K562 (cell line): ENCODE measurements around the gene GRIA4. TPM values are rescaled to one million over a fixed set of nuclear protein-coding genes. Genes with fewer than 3 reads are reported as not detected.

ENCODE experiments used
- ATAC-seq: fragments of 200-7000 bp; cut with Tn5 transposase; 3 replicates; pipeline ENCODE4 v1.9.1; 2020; ENCODE audit warnings: moderate library complexity
- BruUV-seq: library from RNA; stranded (reverse); fragments of 400-500 nt; replicated peaks from 2 replicates; lab custom pipeline; 2021; lab: Mats Ljungman, UMichigan
- CTCF ChIA-PET: fragments of 300-600 bp; formaldehyde crosslinking; extraction: SDS; loops from one replicate; lab custom pipeline; 2021; ENCODE audit warnings: low intra/inter-chr PET ratio; lab: Yijun Ruan, JAX
- POLR2A ChIA-PET: fragments of 300-600, 350-650 bp; sonication (Branson Sonifier 250); formaldehyde crosslinking; extraction: SDS; loops from one replicate; lab custom pipeline; 2021; ENCODE audit warnings: antibody characterized with exemption, inconsistent platforms; lab: Yijun Ruan, JAX
- DNase-seq, 4 experiments: peaks; one replicate each; pipeline versions ENCODE4 v3.0.0 to v3.0.0-alpha.2; 2011 to 2018; ENCODE audit warnings: low spot score in 3 of 4, mixed read lengths in 3 of 4; ENCODE audit errors: extremely low read depth in 1 of 4
- FAIRE-seq: peaks from 2 replicates; lab custom pipeline; 2011; peaks lifted over from hg19 to GRCh38; lab: Jason Lieb, UNC
- H2AFZ ChIP-seq: 2 replicates; pipeline ENCODE4 v1.6.0; 2011; ENCODE audit warnings: low read depth, low read length, control low read depth, inconsistent platforms
- H3K27ac ChIP-seq: fragments of 200-600 bp; 3 replicates; pipeline ENCODE4 v1.8.0; 2011; ENCODE audit warnings: low read depth, mild to moderate bottlenecking, control low read depth, inconsistent platforms, low read length, moderate library complexity, mixed read lengths; ENCODE audit errors: extremely low read depth
- H3K27me3 ChIP-seq, 2 experiments: fragments of 300-600 bp in 1 of 2; 2 replicates in 1 of 2; 3 replicates in 1 of 2; pipeline versions ENCODE4 v1.6.0 to v1.8.0; 2011; ENCODE audit warnings: inconsistent platforms in 2 of 2, low read length in 2 of 2, mild to moderate bottlenecking in 1 of 2, mixed read lengths in 1 of 2, moderate library complexity in 1 of 2; ENCODE audit not compliant: control insufficient read depth in 2 of 2, insufficient read depth in 2 of 2
- H3K36me3 ChIP-seq: fragments of 300-600 bp; 3 replicates; pipeline ENCODE4 v1.8.0; 2011; ENCODE audit warnings: mild to moderate bottlenecking, low read length, inconsistent platforms; ENCODE audit not compliant: control insufficient read depth, insufficient read depth
- H3K4me1 ChIP-seq, 2 experiments: fragments of 200-600 bp in 1 of 2; replicated peaks in 1 of 2; 2 replicates in 1 of 2; 3 replicates in 1 of 2; pipeline versions ENCODE4 v1.5.1 to v1.8.0; 2011; ENCODE audit warnings: inconsistent platforms in 2 of 2, low read length in 2 of 2, mild to moderate bottlenecking in 1 of 2, mixed read lengths in 1 of 2, moderate library complexity in 1 of 2; ENCODE audit not compliant: control insufficient read depth in 2 of 2, insufficient read depth in 2 of 2
- H3K4me2 ChIP-seq: 2 replicates; pipeline ENCODE4 v1.6.1; 2011; ENCODE audit warnings: low read length, control low read depth, inconsistent platforms, mixed read lengths; ENCODE audit not compliant: insufficient read depth
- H3K4me3 ChIP-seq: fragments of 200-600 bp; sonication (generic), shearing (Covaris generic); 2 replicates; pipeline ENCODE4 v1.5.1; 2016; ENCODE audit warnings: control low read depth, inconsistent platforms
- H3K79me2 ChIP-seq: fragments of 200-600 bp; 3 replicates; pipeline ENCODE4 v1.8.0; 2011; ENCODE audit warnings: low read length, inconsistent platforms; ENCODE audit not compliant: control insufficient read depth, insufficient read depth
- H3K9ac ChIP-seq, 2 experiments: 2 replicates each; pipeline versions ENCODE4 v1.6.0 to v1.6.1; 2011; ENCODE audit warnings: low read depth in 2 of 2, low read length in 2 of 2, control low read depth in 1 of 2, inconsistent platforms in 1 of 2, mild to moderate bottlenecking in 1 of 2, mixed read lengths in 1 of 2; ENCODE audit not compliant: insufficient read depth in 1 of 2
- H3K9me1 ChIP-seq: one replicate; pipeline ENCODE4 v1.6.0; 2011; ENCODE audit warnings: inconsistent platforms, mild to moderate bottlenecking, low read length, moderate library complexity; ENCODE audit not compliant: control insufficient read depth, insufficient read depth
- H3K9me3 ChIP-seq: replicated peaks from 2 replicates; pipeline ENCODE4 v1.5.1; 2011; ENCODE audit warnings: low read depth, low read length, inconsistent platforms; ENCODE audit not compliant: control insufficient read depth, insufficient read depth
- H4K20me1 ChIP-seq: replicated peaks from 2 replicates; pipeline ENCODE4 v1.6.1; 2011; ENCODE audit warnings: low read length, inconsistent platforms, mixed read lengths; ENCODE audit not compliant: control insufficient read depth, insufficient read depth
- ARNT ChIP-seq, 2 experiments: fragments of 450-650 bp; IDR thresholded peaks; 2 replicates each; pipeline ENCODE4 v1.6.1; 2016; ENCODE audit warnings: mild to moderate bottlenecking in 1 of 2
- BMI1 ChIP-seq: fragments of 150-350 bp; IDR thresholded peaks from 2 replicates; pipeline ENCODE4 v1.6.1; 2014; ENCODE audit warnings: low read length
- ELF2 ChIP-seq: fragments of 250-450 bp; sonication (Bioruptor Pico); IDR thresholded peaks from 2 replicates; pipeline ENCODE4 v1.5.0; 2021; ENCODE audit warnings: mild to moderate bottlenecking
- KDM2B ChIP-seq: fragments of 250-450 bp; sonication (Bioruptor Pico); IDR thresholded peaks from 2 replicates; pipeline ENCODE4 v1.8.0; 2021; ENCODE audit warnings: mild to moderate bottlenecking, moderate library complexity
- MAFG ChIP-seq: fragments of 450-650 bp; conservative IDR thresholded peaks from 2 replicates; pipeline ENCODE4 v1.6.1; 2016; ENCODE audit warnings: missing genetic modification characterization, missing compliant biosample characterization
- MEIS2 ChIP-seq: fragments of 450-650 bp; IDR thresholded peaks from 2 replicates; pipeline ENCODE4 v1.6.1; 2014; ENCODE audit warnings: mild to moderate bottlenecking; ENCODE audit not compliant: partially characterized antibody
- TRIM24 ChIP-seq, 2 experiments: fragments of 450-650 bp; IDR thresholded peaks; 2 replicates each; pipeline ENCODE4 v1.6.1; 2016
- ZKSCAN3 ChIP-seq: fragments of 250-450 bp; sonication (Bioruptor Pico); IDR thresholded peaks from 2 replicates; pipeline ENCODE4 v1.4.0; 2020
- ZNF124 ChIP-seq: sonication (generic); formaldehyde crosslinking; IDR thresholded peaks from 2 replicates; pipeline ENCODE4 v1.8.1; 2022; ENCODE audit warnings: missing genetic modification reagents
- WGBS: fragments of 100-300 bp; shearing (Covaris generic); methylation state at CpG from one replicate; pipeline ENCODE4 v1.1.6; 2016; ENCODE audit warnings: low coverage, mixed read lengths; ENCODE audit not compliant: insufficient coverage; ENCODE audit errors: missing lambda C conversion rate; 5-methylcytosine and 5-hydroxymethylcytosine counted together
- in situ Hi-C: fragments of 300-500 bp; cut with MboI; formaldehyde crosslinking; loops from 4 replicates; pipeline ENCODE4 v1.15.0; 2018; ENCODE audit warnings: inconsistent platforms, mixed read lengths
- intact Hi-C: fragments of 100-400 bp; cut with micrococcal nuclease; formaldehyde crosslinking; loops from 2 replicates; pipeline ENCODE4 v1.14.2; 2022
- polyA plus RNA-seq, 8 experiments: library from polyadenylated mRNA; depleted of rRNA in 4 of 8; stranded (reverse) in 5 of 8; unstranded in 3 of 8; fragments of >200 nt; fragmentation: Nextera tagmentation in 2 of 8; fragmentation: Illumina TruSeq in 1 of 8; extraction: Ambion mirVana in 2 of 8; extraction: Trizol in 1 of 8; gene quantifications; 2 replicates each; pipeline versions ENCODE4 v1.2.1 to v1.2.3, GENCODE V29; 2011 to 2014; ENCODE audit warnings: inconsistent platforms in 1 of 8, missing spikeins in 1 of 8
- total RNA-seq, 7 experiments: library from RNA; depleted of rRNA in 6 of 7; stranded (reverse); fragments of >200 nt in 6 of 7; fragmentation: Illumina TruSeq in 2 of 7; extraction: Trizol in 2 of 7; gene quantifications; 2 replicates each; pipeline versions ENCODE4 v1.2.1 to v1.2.3, GENCODE V29; 2011 to 2021; ENCODE audit warnings: low replicate concordance in 1 of 7
- TF ChIP-seq, protein P1 (sequence below): sonication (generic); formaldehyde crosslinking; IDR thresholded peaks from 2 replicates; pipeline ENCODE4 v1.8.0; 2023; ENCODE audit warnings: mild to moderate bottlenecking, missing genetic modification reagents
- TF ChIP-seq, protein P2 (sequence below): IDR thresholded peaks from 2 replicates; pipeline ENCODE4 v1.6.1; 2011; ENCODE audit warnings: borderline replicate concordance, low read depth, mild to moderate bottlenecking, moderate library complexity, low read length; ENCODE audit not compliant: insufficient read depth, poor library complexity, severe bottlenecking
- TF ChIP-seq, protein P3 (sequence below): fragments of 200-800 bp; sonication (Bioruptor generic); IDR thresholded peaks from 2 replicates; pipeline ENCODE4 v1.6.1; 2017; ENCODE audit warnings: missing genetic modification characterization, missing compliant biosample characterization
- TF ChIP-seq, protein P4 (sequence below): fragments of 250-450 bp; sonication (Bioruptor Pico); IDR thresholded peaks from 2 replicates; pipeline ENCODE4 v1.8.0; 2021; ENCODE audit warnings: borderline replicate concordance, mild to moderate bottlenecking, moderate library complexity; ENCODE audit not compliant: poor library complexity, severe bottlenecking
- TF ChIP-seq, protein P5 (sequence below): fragments of 450-650 bp; IDR thresholded peaks from 2 replicates; pipeline ENCODE4 v1.6.1; 2016; ENCODE audit warnings: borderline replicate concordance

Gene GRIA4
- total and polyA plus RNA-seq, 9 of the 15 experiments (the other 6 are each of a cell fraction or from before 2014, with no cell fraction given), result not detected

DNA sequence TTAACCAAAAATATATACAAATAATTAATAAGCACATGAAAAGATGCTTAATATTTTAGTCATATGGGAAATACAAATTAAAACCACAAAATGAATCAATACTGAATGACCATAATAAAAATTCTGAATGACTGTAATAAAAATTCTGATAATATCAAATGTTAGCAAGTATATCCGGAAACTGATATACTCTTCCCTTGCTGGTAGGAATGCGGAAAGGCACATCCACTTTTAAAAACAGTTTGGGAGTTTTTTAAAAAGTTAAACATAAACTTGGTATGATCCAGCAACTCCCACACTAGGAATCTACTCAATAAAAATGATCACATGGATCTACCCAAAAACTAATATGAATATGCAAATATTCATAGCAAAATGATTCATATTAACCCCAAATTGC is 30.8 kb upstream of the GRIA4 start:
- ATAC-seq (no peak), DNase-seq (no peak), FAIRE-seq (no peak)
- intact Hi-C loops (no loop called here), in situ Hi-C loops (no loop called here)
- BruUV-seq, result no TSS peak
- 0% methylated on average over 2 of the region's 2 CpGs for WGBS
- Histone ChIP-seq H2AFZ (no peak overlapping the region), H3K4me1 (no peaks in the 10 kb centered on the region), H3K27me3 (no peaks in the 10 kb centered on the region), H4K20me1 (no peaks in the 10 kb centered on the region), H3K36me3 (no peaks in the 10 kb centered on the region), H3K4me3 (no peak overlapping the region), H3K9ac (no peak overlapping the region), H3K9me3 (no peaks in the 10 kb centered on the region), H3K27ac (no peak overlapping the region), H3K79me2 (no peaks in the 10 kb centered on the region), H3K9me1 (no peaks in the 10 kb centered on the region), H3K4me2 (no peak overlapping the region)
- no peak for TF ChIP-seq ARNT (IDR thresholded peaks at IDR 0.05)
- TF ChIP-seq ZNF124 (CRISPR knock-in tag), result no peak
- TF ChIP-seq, protein P1, sequence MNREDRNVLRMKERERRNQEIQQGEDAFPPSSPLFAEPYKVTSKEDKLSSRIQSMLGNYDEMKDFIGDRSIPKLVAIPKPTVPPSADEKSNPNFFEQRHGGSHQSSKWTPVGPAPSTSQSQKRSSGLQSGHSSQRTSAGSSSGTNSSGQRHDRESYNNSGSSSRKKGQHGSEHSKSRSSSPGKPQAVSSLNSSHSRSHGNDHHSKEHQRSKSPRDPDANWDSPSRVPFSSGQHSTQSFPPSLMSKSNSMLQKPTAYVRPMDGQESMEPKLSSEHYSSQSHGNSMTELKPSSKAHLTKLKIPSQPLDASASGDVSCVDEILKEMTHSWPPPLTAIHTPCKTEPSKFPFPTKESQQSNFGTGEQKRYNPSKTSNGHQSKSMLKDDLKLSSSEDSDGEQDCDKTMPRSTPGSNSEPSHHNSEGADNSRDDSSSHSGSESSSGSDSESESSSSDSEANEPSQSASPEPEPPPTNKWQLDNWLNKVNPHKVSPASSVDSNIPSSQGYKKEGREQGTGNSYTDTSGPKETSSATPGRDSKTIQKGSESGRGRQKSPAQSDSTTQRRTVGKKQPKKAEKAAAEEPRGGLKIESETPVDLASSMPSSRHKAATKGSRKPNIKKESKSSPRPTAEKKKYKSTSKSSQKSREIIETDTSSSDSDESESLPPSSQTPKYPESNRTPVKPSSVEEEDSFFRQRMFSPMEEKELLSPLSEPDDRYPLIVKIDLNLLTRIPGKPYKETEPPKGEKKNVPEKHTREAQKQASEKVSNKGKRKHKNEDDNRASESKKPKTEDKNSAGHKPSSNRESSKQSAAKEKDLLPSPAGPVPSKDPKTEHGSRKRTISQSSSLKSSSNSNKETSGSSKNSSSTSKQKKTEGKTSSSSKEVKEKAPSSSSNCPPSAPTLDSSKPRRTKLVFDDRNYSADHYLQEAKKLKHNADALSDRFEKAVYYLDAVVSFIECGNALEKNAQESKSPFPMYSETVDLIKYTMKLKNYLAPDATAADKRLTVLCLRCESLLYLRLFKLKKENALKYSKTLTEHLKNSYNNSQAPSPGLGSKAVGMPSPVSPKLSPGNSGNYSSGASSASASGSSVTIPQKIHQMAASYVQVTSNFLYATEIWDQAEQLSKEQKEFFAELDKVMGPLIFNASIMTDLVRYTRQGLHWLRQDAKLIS, result no peak
- no peak for TF ChIP-seq MEIS2
- TF ChIP-seq TRIM24 (IDR thresholded peaks at IDR 0.05), result no peak
- no peak for TF ChIP-seq BMI1
- TF ChIP-seq ZKSCAN3 (CRISPR knock-in tag), result no peak
- TF ChIP-seq ELF2, result no peak
- TF ChIP-seq, protein P2, sequence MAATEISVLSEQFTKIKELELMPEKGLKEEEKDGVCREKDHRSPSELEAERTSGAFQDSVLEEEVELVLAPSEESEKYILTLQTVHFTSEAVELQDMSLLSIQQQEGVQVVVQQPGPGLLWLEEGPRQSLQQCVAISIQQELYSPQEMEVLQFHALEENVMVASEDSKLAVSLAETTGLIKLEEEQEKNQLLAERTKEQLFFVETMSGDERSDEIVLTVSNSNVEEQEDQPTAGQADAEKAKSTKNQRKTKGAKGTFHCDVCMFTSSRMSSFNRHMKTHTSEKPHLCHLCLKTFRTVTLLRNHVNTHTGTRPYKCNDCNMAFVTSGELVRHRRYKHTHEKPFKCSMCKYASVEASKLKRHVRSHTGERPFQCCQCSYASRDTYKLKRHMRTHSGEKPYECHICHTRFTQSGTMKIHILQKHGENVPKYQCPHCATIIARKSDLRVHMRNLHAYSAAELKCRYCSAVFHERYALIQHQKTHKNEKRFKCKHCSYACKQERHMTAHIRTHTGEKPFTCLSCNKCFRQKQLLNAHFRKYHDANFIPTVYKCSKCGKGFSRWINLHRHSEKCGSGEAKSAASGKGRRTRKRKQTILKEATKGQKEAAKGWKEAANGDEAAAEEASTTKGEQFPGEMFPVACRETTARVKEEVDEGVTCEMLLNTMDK, result no peak
- TF ChIP-seq, protein P3, sequence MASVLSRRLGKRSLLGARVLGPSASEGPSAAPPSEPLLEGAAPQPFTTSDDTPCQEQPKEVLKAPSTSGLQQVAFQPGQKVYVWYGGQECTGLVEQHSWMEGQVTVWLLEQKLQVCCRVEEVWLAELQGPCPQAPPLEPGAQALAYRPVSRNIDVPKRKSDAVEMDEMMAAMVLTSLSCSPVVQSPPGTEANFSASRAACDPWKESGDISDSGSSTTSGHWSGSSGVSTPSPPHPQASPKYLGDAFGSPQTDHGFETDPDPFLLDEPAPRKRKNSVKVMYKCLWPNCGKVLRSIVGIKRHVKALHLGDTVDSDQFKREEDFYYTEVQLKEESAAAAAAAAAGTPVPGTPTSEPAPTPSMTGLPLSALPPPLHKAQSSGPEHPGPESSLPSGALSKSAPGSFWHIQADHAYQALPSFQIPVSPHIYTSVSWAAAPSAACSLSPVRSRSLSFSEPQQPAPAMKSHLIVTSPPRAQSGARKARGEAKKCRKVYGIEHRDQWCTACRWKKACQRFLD, result no peak
- TF ChIP-seq MAFG, result no peak
- TF ChIP-seq, protein P4, sequence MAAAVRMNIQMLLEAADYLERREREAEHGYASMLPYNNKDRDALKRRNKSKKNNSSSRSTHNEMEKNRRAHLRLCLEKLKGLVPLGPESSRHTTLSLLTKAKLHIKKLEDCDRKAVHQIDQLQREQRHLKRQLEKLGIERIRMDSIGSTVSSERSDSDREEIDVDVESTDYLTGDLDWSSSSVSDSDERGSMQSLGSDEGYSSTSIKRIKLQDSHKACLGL (CRISPR knock-in tag), result no peak
- TF ChIP-seq, protein P5, sequence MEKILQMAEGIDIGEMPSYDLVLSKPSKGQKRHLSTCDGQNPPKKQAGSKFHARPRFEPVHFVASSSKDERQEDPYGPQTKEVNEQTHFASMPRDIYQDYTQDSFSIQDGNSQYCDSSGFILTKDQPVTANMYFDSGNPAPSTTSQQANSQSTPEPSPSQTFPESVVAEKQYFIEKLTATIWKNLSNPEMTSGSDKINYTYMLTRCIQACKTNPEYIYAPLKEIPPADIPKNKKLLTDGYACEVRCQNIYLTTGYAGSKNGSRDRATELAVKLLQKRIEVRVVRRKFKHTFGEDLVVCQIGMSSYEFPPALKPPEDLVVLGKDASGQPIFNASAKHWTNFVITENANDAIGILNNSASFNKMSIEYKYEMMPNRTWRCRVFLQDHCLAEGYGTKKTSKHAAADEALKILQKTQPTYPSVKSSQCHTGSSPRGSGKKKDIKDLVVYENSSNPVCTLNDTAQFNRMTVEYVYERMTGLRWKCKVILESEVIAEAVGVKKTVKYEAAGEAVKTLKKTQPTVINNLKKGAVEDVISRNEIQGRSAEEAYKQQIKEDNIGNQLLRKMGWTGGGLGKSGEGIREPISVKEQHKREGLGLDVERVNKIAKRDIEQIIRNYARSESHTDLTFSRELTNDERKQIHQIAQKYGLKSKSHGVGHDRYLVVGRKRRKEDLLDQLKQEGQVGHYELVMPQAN, result no peak
- no peak for TF ChIP-seq KDM2B (CRISPR knock-in tag)
- CTCF ChIA-PET, result no interaction called here
- POLR2A ChIA-PET, result no interaction called here
